CD4-positive, alpha-beta T cell treated with Interleukin-12 subunit alpha and Interleukin-12 subunit beta, for 1 hour (primary cell): ENCODE measurements around the gene GMEB2.
"Not testable (repeated sequence)": the region's sequence is repeated elsewhere in the genome, so short reads cannot be mapped to it uniquely, and the experiment has no call there.

Experiments
- DNase-seq: peaks from one replicate; pipeline ENCODE4 v3.0.0-alpha.2; 2020

GMEB2 gene

DNA sequence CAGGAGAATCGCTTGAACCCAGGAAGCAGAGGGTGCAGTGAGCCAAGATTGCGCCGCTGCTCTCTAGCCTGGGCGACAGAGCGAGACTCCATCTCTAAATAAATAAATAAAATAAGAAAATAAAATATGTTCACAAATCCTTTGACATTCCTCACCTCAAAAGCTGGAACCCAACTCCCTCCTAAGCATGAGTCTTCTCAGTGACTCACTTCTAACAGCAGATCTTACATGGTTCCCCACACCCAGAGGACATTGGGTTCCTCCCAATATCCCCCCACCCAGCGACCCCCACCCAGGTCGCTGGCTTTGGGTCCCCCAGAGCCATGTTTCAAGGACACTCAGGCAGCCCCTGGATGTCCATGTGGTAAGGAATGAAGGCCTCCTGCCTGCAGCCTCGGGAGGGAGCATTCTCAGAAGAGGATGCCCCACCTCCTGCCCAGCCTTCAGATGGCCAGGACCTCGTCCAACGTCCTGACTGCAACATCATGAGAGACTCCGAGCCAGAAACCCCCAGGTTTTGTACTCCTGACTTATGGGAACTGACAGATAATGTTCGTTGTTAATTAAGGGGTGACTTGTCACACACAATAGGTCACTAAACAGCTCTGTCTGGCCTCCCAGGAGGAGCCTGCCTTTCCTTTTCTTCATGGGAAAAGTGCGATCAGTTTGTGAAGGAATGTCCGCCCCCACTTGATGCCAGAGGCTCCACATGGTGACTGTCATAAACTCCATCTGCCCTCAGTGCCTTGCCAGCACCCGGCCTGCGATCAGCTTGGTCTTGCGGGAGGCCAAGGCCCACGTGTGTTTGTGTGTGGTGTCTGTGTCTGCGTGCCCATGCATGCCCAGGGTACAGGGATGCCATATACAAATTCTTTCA, 10.1 kb upstream of the GMEB2 start:
- DNase-seq, result no peak

DNA sequence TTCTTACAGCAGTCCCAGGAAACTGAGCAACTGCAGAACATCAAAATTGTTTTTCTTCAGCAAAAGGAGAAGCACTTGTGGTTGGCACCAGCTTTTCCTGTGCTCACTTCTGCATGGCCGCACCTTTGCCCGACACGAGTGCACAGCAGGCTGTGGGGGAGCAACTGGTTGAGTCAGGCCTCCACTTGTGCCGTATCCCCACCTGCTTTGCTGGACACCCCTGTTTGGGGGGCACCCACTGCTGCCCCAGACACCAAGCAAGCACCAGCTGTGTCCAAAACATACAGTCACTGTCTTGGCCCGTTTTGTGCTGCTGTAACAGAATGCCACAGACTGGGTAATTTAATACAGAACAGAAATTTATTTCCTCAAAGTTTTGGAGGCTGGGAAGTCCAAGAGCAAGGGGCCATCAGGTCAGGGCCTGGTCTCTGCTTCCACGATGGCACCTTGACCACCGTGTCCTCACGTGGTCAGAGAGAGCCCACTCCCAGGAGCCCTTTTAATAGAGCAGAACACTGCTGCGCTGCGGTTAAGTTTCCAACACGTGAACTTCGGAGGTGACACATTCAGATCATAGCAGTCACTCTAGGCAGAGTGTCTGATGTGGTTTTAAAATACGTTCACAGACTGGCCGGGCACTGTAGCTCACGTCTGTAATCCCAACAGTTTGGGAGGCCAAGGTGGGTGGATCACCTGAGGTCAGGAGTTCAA, 8.7 kb upstream of the GMEB2 start:
- peak; percentile 84 for DNase-seq

DNA sequence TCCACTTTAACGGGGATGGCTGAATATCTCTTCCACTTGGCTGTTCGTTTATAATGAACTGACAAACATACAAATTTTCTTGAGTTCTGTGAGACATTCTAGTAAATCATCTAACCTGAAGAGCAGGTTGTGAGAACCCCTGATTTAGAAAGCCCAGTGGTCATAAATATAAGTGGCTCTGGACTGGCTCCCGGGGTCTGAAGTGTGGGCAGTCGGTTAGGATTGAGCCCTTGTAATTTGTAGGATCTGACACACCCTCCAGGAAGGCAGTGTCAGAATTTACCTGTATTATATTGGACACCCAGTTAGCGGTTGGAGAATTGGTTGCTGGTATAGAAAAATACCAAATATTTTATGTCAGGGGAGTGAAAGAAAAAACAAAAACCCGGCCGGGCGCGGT, 6.8 kb upstream of the GMEB2 start:
- DNase-seq, result no peak

DNA sequence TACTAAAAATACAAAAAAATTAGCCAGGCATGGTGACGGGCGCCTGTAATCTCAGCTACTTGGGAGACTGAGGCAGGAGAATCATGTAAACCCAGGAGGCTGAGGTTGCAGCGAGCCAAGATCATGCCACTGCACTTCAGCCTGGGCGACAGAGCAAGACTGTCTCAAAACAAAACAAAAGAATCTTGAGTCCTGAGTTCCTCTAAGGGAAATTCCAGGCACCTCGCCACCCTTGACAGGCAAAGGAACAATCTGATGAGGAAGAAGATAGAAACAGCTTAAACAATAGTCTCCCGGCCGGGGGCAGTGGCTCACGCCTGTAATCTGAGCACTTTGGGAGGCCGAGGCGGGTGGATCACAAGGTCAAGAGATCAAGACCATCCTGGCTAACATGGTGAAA, 4.5 kb upstream of the GMEB2 start:
- DNase-seq, result not testable (repeated sequence)

DNA sequence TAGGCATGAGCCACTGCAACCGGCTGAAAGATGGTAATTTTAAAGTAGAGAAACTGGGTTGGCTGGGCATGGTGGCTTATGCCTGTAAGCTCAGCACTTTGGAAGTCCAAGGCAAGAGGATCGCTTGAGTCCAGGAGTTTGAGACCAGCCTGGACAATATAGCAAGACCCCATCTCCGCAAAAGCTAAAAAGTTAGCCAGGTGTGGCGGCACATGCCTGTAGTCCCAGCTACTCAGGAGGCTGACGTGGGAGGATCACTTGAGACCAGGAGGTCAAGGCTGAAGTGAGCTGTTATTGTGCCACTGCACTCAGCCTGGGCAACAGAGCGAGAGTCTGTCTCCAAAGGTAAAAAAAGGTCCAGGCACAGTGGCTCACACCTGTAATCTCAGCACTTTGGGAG, 4.1 kb upstream of the GMEB2 start:
- not testable (repeated sequence) for DNase-seq

DNA sequence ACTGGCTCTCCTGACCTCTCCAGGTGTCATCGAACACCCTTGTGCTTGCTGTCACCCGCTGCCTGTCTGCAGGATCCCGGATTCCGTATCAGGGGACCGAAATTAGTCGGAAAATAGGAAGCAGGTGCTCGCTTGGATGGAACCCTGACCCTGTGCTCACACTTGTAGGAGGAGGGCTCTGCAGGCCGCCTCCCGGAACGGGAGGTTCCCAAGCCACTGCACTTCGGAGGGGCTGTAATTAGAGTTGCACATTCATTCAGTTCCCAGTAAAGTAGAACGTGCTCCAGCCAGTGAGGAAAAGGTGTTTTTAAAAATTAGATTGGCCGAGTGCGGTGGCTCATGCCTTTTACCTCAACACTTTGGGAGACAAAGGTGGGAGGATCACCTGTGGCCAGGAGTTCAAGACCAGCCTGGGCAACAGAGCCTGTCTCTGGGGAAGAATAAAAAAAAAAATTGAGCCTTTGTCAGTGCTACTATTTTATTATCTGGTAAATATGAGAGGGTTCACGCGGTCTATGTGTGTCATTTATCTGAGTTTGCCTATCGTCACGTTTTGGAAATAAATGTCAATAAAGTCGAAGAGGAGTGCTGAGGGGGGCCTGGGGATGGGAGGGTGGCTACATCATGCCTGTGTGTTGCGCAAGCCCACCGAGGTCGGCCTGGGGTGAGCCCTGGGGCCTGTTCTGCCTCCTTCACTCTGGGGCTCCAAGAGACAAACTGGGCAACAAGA, 1.5 kb upstream of the GMEB2 start:
- peak; percentile 64 for DNase-seq

DNA sequence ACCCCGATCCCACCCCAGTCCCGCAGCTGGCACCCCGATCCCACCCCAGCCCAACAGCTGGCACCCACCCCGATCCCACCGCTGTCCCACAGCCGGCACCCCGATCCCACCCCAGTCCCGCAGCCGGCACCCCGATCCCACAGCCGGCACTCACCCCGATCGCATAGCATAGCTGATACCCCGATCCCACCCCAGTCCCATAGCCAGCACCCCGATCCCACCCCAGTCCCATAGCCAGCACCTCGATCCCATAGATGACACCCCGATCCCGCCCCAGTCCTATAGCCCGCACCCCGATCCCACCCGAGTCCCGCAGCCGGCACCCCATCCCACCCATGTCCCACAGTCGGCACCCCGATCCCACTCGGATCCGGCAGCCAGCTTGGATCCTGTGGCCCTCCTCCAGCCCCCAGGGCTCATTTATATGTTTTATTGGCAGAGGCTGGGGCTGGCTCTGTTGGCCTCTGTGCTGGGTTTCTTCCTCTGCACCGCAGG, 897 bp upstream of the GMEB2 start:
- no peak for DNase-seq

DNA sequence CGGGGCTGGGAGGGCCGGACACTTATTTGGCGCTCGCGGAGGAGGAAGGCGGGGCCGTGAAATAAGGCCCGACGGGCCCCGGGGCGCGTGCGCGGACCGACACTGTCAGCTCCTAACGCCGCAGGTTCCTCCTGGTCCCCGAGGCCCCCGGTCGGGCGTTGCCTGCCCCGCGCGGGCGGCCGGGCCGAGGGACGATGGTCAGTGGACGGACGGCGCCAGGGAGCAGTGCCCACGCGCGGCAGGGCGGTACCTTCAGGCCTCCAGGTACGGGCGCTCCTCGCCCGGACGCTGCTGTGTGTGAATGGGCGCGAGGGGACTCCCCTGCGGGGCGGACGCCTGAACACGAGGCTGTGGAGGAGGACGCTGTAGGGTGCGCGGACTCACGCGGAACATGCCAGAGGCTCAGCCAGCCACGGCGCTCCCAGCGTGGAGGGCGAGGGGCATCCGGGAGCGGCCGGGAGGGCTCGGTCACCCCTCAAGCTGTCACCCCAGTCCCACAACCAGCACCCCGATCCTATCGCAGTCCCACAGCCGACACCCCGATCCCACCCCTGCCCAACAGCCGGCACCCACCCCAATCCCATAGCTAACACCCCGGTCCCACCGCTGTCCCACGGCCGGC, 339 bp upstream of the GMEB2 start:
- peak; percentile 96 for DNase-seq

DNA sequence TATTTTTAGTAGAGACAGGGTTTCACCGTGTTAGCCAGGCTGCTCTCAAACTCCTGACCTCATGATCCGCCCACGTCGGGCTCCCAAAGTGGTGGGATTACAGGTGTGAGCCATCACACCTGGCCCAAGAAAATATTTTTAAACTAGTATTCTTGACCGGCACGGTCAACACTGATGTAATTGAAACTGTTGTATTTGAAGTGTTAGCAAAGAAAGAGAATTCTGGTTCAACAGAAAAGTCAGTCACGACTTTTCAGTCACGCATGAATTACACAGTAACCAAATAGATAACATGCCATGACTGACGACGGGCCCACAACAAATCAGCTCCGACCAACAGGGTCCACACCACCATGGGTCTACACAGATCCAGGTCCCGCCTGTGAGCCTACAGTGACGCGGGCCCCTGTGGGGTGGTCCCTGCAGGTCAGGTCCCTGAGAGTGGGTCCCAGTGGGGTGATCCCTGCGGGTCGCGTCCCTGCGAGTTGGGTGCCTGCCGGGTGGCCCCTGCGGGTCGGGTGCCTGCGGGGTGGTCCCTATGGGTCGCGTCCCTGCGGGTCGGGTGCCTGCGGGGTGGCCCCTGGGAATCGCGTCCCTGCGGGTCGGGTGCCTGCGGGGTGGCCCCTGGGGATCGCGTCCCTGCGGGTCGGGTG, 1.0 kb downstream of the GMEB2 start:
- peak; percentile 35 for DNase-seq

DNA sequence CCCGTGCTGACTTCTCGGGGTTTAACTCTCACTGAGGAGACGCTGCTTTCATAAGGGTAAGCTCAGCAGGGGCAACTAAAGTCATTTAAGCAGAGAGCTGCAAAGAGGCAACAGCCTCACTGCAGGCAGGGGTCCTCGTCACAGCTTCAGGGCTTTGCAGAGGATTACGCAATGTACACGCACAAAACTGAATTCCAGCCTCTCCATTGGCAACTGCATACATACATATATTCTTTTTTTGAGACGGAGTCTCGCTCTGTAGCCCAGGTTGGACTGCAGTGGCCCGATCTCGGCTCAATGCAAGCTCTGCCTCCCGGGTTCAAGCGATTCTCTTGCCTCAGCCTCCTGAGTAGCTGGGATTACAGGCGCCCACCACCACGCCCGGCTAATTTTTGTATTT, 2.4 kb downstream of the GMEB2 start:
- DNase-seq, result no peak

DNA sequence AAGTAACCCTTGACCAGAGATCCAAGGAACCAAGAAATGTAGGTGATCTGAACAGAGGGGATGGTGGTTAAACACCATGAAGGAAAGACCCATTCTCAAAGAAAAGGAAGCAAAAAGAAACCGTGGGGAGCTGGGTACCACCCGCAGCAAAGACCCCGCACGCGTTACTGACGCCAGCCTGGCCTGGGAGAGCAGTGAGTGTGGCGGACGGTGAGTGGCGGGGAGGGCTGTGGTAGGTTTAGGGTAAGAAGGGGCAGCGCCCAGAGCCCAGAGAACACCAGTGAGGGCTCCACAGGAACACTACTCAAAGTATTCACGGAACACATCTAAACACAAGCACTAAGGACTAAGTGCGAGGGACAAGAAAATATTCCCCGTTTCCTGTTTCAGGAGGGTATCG, 4.2 kb downstream of the GMEB2 start:
- DNase-seq, result no peak

DNA sequence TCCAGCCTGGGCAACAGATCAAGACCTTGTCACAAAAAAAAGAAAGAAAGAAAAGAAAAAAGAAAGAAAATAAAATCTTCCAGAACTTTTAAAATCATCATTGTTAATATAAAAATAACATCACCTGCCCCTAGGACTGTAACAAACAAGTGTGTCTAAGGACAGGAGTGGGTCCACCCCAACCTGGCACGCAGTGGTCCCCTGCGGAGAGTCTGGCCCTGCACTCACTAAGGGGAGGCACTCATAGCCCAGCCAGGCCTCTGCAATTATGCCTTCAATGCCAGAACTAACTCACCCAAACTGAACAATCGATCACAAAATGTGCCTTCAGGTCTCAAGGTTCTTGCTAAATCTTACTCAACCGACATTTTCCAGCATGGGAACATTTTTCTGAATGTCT, 4.8 kb downstream of the GMEB2 start:
- no peak for DNase-seq

DNA sequence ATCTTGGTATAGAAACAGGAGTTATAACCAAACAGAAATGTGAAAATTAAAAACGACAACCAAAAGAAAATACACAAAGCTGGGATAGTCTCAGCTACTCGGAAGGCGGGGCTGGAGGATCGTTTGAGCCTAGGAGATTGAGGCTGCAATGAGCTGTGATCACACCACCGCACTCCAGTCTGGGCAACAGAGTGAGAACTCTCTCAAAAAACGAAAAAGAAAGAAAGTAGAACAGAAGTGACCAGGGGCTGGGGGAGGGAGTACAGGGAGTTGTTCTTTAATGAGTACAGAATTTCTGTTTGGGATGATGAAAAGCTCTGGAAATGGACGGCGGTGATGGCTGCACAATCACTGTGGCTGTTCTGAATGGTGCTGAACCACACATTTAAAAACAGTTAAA, 5.9 kb downstream of the GMEB2 start:
- no peak for DNase-seq

DNA sequence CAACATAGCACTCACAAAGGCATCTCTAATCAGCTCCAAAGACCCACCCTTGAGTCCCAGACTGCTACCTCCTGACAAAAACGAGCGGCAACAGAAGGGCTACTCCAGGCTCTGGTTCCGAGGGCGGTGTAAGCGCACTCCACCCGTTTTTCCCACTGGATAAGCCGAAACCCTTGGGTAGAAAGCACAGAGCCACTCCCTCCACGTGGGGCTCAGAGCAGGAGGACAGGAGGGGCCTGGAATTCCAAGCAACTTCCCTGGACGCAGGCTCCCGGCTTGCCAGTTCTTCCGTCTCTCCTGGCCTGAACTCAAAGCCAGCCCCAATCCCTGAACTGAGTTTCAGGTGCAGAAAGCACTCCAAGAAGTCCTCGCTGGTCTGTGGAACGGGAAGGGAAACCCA, 7.4 kb downstream of the GMEB2 start:
- DNase-seq, result no peak

DNA sequence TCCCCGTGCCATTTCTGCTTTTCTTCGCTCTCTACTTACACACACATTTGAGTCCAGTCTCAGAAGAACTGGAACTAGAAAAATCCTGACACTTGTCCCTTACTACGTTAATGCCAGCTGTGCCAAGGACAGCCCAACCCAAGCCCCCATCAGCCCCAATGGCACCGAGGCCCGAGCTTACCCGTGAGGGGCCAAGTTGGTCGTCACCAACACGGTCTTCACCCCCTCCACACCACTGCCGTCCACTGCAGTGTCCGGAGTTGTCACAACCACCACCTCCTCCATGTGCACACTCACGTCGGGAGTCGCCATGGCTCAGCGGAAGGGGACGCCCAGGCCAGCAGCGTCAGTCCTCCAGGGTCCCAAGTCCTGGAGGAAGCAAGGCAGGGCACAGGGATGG, 7.8 kb downstream of the GMEB2 start:
- DNase-seq, result no peak

DNA sequence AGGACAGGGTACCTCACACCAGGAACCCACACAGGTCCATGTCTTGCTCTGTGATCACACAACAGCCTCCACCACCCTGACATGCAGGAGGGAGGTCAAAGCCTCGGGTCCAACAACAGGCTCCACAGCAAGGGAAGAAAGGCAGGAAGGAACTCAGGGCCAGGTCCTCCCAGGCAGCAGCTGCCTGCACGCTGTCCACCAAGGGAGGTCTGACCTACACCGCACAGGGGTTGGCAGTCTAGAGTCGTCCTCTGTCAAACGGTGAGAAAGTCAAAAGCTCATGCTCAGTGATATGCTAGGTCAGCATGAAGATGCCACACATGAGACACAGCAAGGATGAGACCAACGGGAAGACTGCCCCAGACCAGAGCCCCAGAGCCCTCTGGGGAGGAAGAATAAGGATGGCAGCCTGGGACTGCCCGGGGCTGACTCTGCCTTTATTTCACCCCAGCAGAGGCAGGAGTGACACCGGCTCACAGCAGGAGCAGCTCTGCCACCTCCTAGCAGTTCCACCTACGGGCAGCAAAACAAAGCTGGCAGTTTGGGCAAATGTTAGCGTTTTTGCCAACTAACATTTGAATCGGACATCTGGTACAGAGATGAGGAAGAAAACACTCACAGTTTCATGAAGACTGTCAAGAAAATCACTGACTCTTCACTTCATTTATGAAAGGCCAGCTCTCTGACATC, 8.5 kb downstream of the GMEB2 start:
- no peak for DNase-seq

DNA sequence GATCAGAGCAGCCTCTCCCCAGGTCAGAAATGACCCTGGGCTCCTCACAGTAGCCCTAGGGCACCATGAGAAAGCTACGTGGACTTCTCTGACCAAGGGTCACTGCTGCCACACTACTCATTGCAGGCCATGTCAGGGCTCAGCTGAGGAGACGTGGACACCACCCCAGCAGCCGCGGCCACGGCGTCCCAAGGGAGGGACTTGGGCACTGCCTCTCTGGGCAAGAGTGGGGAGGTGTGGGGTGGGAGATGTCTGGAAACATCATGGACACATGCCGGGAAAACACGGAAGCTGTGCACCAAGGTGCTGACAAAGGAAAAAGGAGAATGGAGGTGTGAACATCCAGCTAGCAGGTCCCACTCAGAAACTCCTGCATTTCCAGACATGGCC, 9.0 kb downstream of the GMEB2 start:
- DNase-seq, result no peak

DNA sequence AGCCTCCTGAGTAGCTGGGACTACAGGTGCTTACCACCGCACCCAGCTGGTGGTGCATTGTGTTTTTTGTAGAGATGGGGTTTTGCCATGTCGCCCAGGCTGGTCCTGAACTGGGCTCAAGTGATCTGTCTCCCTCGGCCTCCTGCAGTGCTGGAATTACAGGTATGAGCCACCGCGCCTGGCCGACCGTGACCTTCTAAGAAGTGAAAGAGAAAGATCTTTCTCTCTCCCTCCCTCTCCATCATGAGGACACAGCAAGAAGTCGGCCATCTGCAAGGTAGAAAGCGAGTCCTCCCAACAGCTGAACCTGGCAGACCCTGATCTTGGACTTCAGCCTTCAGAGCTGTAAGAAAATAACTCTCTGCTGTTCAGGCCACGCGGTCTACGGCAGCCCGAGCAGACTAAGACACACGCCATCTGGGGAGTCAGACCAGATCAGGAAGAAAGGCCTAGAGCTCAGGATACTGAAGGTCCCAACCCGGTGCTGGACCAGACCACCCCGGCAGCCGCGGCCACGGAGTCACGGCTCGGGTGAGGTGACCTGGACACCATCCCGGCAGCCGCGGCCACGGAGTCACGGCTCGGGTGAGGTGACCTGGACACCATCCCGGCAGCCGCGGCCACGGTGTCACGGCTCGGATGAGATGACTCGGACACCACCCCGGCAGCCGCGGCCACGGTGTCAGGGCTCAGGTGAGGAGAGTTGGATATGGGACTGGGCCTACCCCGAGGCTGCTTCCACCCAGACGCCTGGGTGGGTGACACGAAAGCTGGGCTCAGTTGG, 9.6 kb downstream of the GMEB2 start:
- no peak for DNase-seq

DNA sequence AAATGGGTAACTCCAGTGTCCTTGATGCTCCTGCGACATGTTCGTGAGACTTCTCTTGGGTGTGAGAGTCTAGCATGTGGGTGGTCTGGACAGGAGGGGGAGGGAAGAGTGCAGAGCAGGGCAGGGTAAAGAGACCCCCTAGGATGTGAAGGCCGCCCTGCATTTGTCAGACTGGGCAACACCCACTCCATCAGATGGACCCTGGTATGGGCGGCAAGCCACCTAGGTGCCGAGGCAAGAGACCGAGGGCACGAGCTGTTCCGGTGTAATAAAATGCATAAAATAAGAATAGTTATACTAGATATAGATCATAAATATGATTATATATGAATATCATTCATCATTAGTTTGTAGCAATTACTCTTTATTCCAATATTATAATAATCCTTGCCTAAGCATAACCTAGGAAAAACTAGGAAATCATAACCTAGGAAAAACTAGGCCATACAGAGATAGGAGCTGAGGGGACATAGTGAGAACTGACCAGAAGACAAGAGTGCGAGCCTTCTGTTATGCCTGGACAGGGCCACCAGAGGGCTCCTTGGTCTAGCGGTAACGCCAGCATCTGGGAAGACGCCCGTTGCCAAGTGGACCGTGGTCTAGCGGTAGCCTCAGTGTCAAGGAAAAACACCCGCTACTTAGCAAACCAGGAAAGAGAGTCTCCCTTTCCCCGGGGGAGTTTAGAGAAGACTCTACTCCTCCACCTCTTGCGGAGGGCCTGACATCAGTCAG, 12.9 kb downstream of the GMEB2 start:
- DNase-seq, result not testable (repeated sequence)

DNA sequence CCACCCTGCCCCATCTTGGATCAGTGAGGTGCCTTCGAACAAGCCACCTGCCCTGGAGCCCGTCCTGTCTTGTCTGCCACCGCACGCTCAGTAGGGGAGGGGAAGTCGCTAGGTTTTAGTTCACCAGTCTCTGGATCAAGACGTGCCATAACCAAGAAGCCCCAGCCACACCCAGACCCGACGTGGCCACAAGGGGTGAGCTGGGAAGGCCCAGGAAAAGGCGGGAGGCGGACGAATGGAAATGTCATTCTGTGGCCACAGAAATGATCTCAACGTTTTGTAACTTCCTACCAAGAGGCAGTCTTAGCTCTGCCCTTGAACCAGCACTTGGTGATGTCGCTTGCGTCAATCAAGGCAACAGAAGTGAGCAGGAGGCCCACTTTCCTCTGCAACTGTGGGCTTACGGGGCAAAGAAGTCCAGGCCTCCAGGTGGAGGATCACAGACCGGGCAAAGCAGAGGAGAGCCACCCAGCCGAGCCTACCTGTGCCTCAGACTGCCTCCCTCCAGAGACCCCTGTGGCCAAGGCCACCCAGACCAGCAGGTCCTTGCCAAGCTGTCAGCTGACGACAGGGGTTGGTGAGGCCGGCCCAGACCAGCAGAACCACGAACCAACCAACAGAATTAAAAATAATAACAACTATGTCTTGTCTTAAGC, 14.5 kb downstream of the GMEB2 start:
- DNase-seq, result peak; percentile 19
